Right renal cortex interstitium (tissue), 3 donors: ENCODE data around the gene MACROD2. TPM values are rescaled to one million over a fixed set of nuclear protein-coding genes. Genes with fewer than 3 reads are reported as not detected.
"Not testable (repeated sequence)": the region's sequence is repeated elsewhere in the genome, so short reads cannot be mapped to it uniquely, and the experiment has no call there.

Experiments used
- DNase-seq, 3 donors: peaks; one replicate each; pipeline ENCODE4 v3.0.0-alpha.2; 2013; ENCODE audit warnings: low read depth in 3 of 3, low spot score in 2 of 3
- polyA plus RNA-seq, 3 donors: library from polyadenylated mRNA; unstranded; fragments of 120-200 nt; gene quantifications; one replicate each; pipeline ENCODE4 v1.2.1, GENCODE V29; 2013; ENCODE audit not compliant: insufficient read length in 3 of 3

Gene MACROD2
- polyA plus RNA-seq, 3 donors = 14.4 to 15.6 (median 14.5) TPM

DNA sequence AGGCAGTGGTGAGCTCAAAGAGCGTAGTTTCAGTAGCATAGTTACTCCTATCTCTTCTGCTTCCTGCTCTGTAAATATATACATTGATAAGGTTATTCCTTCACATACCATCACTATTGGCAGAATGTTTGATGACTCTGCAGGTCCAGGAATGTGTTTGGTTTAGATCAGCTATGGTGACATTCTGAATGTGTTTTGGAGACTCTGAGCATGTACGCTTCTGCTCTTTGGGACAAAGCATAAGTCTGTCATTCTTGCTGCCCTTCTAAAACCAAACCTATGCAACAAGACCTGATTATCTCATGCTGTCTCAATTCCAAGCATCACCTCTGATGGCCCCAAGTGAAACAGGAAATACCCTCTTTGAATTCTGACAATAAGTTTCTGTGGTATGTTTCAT, 1503.6 kb downstream of the MACROD2 start:
- DNase-seq = no peak

DNA sequence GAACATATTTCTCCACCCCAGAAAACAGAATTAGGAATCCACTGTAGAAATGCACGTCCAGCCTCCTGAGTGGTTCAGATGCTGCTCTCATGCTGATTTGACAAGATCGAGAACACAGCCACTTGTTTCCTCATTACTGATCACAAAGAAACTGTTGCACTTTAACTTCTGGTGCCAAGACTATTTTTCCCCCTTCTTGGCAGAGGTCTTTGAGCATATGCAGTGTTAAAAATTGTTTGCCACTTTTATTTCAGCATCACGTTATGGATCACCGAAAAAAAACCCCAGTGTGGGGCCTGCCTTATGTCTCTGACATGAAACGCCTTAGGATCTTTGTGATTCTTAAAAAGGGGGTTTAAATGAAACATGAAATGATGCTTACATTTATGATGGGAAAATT, 1511.0 kb downstream of the MACROD2 start:
- no peak for DNase-seq

DNA sequence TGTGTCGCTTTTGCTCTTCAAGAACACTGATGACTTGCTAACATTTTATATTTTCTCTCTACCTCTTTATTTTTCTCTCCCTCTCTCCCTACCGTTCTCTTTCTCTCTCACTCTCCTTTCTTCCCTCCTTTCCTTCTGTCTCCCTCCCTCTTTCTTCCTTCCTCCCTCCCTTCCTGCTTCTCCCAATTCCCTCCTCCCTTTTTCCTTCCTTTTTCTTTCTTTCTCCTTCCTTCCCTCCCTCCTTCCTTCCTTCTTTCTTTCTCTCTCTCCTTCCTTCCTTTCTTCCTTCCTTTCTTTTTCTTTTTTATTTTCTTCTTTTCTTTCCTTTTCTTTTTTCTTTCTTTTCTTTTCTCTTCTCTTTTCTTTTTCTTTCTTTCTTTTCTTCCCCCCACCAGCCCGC, 1511.8 kb downstream of the MACROD2 start:
- DNase-seq = no peak

DNA sequence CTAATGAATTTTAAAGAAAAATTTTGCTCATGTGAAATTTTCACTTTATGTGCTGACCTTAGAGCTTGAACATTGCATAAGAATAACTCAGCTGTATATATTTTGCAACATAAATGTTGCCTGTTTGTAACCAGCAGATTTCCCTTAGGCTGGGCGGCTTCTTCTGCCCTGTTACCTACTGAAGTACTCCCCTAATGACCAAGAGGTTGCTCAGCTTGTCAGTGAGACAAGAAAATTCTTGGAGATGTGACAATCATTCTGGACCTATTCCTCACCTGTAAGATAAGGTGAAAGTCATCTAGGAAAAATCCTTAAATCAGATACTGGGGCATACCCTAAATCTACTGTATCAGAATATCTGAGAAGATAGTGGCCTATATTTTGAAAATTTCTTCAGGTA, 1516.2 kb downstream of the MACROD2 start:
- DNase-seq = no peak

DNA sequence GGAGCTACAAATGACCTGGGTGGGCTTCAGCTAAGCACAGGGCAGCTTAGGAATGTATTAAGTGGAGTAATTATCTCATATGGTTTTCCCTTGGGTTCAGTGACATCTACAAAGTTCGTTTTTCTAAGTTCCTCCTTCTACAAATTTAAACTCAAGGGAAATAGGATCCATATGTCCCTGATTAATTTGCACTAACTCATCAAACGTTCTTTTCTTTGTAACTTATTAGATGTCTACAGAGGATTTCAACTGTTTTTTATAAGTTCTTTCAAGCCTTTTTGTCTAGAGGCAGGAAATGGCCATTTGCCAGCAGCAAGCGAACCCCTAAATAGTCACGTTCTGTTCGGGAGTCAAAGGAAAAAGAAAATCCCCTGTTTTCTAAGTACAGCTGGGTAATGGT, 1517.6 kb downstream of the MACROD2 start:
- DNase-seq = no peak

DNA sequence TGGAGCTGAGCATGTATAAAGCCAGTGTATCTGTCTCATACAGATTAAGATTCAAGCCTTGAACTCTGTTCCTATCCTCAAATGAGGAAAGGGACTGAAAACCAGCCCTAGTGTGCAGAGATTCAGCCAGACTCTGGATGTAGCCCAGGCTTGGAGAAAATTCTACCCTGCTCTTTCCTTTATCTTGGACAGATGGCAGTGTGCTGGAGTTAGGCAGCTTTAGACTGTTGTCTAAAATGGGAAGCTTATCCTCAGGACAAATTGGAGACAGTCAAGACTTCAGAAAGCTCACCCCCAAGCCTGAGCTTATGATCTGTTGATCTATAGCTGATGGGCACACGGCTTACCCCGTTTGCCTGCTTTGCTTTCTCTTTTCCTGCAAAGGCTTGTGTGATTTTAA, 1520.4 kb downstream of the MACROD2 start:
- DNase-seq = no peak

DNA sequence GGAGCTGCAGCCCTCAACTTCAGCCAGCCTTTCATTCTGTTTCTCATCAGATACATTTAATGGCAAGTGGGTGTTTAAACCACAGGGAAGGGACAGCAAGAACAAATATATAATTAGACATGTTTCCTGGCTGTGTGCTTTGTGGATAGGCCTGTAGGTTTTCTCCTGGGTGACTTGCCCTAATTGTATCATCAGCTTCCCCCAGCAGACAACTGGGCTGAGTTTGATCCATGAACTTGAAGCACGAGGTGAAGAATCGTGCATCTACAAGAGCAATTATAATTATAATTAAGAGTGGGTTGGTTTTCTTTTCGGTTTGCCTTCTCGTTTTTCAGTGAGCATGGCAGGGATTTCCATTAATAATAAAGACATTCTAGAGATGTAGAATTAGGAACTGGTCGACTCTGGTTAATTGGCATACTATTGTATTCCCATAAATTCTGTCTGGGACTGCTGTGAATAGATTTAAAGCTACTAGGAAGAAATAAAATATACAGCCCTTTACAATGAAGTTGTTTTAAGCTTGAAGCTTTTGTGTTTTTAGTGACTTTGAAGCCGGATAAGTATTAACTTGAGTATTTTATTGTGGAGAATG, 1525.7 kb downstream of the MACROD2 start:
- DNase-seq = no peak

DNA sequence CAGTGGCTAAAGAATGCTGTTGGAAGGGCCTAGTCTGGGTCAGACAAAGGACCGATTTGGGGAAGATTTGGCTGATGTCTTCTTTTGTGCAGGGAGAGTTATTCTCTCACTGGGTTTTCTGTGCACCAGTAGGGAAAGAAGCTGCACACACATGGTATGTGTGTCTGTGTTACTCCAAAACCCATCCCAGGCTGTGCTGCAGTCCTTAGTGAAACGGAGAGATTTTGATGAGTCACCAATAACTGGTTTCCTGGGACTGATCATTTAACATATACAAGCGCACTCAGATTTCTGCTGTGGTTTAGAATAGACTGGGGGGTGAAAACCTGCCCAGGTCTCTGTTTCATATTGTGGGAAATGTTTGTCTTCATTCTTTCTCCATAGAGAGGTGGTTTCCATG, 1528.1 kb downstream of the MACROD2 start:
- no peak for DNase-seq

DNA sequence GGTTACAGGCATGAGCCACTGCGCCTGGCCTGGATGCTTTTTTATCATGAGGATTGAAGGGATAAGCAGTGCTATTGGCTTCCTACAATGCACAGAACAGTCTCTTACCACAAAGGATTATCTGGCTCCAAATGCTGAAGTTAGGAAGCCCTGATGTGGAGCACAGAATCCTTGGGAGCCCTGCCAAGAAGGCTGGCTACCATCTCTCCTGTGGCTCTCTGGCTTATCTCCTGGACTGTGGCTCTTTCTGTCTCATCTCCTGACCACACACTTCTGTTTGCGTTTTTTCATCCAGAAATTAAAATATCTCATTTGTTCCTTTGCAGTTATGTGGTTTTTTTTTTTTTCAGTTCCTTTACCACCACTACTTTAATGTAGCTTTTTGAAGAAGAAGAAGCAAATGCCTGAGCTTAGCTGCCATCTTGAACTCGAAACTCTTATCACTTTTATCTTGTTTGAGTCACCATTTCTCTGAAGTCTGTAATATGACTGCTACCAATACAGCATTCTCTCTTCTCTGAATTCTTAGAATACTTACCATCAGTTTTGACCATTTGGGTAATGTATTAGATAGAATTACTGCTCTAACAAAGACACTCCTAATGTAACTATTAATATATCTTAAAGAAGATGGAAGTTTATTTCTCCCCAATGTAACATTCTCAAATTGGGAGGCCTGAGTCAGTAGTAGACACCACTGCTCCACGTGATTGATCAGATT, 1533.2 kb downstream of the MACROD2 start:
- DNase-seq = no peak

DNA sequence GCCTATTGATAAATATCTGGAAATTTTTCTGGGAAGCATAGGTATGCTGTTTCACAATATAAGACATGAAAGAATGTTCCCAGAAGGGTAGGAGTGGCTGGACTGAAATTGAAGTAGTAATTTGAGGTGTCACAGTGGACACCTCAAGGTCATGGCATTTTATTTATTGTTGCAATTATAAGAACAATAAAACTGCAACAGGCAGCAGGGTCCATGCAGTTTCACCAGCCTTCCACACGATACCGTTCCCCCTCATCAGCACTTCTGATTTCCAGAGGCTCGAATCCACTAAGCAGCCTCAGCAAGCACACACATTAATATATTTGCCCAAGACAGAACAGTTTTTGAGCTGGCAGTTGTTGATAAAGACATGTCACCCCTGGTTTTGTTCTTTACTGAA, 1540.5 kb downstream of the MACROD2 start:
- DNase-seq = no peak

DNA sequence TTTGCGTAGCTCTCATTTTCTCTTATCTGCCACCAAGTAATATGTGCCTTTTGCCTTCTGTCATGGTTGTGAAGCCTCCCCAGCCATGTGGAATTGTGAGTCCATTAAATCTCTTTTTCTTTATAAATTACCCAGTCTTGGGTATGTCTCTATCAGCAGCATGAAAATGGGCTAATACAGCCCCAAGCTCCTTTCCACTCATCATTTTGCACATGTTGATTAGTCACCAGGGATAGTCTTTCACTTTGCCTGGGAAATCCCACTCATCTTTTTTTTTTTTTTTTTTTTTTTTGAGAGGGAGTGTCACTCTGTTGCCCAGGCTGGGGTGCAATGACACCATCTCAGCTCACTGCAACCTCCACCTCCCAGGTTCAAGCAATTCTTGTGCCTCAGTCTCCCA, 1541.9 kb downstream of the MACROD2 start:
- DNase-seq = not testable (repeated sequence)

DNA sequence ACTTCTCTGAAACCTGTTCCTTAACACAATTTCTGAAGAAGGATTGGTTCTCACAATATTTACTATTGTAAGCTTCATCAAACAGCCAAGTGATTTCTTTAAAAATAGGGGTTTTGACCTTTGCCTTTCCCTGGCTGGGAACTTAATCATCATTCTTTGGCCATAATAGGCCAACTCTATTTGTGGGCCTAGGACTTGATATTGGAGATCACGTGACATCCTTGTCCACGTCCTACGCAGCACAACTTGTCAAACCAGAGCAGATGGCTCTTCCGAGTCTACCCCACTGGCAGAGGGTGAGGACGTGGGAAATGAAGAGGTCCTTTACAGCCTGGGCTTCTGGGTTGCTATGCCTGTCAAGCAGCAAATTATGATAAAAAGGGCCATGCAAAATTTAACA, 1547.3 kb downstream of the MACROD2 start:
- no peak for DNase-seq

DNA sequence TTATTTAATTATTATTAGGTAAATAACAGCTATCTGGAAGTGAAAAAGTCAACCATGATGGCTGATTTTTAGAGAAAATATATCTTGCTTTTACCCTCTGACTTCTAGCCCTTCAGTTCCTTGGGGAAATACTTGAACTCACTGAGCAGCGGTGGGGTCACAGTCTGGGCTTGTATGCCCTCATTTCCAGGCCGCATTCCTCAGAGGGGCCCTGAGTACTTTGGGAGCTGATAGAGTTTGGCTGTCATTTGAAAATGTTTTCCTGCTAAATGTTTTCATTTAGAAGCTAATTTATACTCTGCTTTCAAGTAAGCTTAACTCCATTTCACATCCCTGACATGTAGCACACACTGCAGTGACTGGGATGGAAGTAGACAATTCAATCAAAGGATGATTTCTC, 1549.4 kb downstream of the MACROD2 start:
- peak; percentile 15 to 43 (median 40) for DNase-seq

DNA sequence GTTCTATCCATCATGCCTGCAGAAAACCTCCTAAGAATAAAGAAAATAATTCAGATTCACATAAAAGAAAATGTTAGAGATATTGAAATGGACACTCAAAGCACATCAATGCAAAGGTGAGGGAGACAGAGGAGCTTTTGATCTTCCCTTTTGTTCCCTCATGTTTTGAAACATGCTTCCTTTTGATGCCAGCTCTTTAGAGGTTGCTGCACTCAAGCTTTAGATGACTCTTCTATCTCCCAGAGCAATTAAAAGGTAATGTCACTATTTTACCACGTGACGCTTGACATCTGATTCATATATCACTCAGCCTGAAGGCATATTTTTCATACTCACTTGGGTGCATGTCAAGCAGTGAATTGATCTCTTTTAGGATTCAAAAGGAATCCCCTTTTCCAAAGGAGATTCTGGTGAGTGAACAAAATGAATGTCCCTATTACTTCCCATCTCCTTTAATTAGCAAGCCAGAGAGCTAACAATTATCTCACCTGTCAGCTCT, 1551.3 kb downstream of the MACROD2 start:
- no peak for DNase-seq

DNA sequence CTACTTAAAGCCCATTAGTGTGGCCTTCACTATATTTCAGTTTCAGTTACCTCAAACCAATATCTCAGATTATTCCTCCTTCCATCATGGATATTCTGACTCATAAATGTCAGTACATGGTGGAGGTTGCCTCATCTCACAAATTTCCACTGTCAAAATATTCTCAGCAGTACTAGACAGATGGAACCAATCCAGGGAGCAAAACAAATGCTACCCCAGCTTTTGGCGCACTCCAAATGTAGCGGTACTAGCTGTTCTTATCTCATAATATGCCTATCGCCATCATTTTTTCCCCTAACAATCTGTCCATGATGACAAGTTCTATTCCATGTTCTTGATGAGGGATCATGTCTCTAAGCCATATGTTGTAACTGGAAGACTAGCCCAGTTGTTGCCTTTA, 1551.8 kb downstream of the MACROD2 start:
- no peak for DNase-seq

DNA sequence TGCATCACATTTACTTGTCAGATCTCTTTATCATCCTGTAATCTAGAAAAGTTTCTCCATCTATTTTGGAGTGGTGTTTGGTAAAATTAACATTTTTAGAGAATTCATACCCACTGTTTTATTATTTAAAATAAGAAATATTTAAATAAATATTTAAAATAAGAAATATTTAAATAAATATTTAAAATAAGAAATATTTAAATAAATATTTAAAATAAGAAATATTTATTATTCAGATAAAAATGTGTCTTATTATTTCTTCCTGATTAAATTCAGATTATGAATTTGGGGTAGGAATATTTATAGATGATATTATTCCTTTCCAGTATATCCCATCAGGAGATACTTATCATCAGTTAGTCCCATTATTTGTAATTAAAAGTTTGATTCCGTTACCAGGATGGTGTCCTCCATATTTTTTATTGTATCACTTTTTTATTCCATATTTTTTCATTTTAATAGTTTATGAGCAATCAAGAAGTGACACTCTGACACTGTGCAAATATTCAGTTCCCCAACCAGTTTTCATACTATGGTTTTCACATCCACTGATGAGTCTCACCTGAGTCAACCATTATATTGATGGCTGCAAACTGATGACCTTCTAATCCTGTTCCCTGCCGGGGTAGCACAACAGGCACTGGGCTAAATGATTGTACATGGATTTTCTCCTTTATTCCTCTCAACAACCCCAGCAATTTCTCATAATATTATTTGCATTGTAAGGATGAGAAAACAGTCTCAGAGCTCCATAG, 1555.0 kb downstream of the MACROD2 start:
- no peak for DNase-seq

DNA sequence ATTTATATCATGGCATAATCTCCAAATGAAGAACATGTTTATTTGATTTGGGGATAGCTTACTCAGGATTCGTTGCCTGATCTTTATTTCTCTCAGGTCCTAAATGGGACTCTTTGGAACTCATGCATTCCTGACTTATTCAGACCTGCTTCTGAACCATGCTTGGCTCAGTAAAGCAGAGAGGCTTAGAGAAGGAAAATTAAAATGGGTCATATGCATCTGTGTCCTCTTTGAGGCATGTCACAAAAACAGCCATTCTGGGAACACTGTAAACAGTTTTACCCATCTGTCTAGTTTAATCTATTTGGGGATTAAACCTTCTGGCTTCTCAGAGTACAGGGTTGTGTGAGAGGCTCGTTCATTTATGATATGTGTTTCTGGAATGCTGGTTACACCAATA, 1560.6 kb downstream of the MACROD2 start:
- no peak for DNase-seq

DNA sequence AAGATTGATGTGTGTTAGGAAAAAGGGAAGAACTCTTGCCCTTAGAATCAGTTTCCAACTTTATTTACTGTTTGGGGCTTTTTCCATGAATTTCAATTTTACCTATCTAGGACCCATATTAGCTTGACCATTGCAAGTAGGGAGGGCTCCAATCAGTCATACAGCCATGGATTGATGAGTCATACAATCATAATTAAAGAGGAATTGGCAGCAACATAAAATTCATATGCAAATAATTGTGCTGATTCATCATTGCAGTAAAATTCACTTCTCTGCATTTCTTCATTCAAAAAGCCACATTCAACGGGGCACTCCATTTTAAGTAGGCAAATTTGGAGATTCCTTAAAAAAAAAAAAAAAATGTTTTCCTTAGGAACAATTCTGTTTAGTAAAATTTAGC, 1561.6 kb downstream of the MACROD2 start:
- DNase-seq = no peak

DNA sequence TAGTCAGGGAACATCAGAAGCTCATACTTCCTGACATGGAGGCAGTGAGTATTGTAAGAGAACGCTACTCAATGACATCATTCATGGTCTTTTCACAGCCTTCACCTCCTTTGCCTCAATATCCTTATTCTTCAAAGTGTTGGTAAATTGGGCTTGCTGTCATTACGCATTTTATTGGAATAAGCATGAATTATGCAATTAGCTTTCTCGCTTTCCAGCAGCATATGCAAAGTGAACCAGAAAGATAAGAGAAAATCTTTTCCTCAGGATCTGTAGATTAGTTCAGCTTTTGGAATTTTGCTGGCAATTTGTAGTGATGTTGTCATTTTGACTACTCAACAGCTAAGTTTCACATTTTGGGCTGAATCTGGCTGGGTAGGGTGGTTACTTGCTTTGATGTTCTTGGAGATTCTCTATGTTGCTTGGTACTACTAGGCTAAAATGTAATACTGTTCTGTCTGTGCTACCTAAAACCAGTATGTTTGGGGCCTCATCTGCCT, 1565.8 kb downstream of the MACROD2 start:
- no peak for DNase-seq

DNA sequence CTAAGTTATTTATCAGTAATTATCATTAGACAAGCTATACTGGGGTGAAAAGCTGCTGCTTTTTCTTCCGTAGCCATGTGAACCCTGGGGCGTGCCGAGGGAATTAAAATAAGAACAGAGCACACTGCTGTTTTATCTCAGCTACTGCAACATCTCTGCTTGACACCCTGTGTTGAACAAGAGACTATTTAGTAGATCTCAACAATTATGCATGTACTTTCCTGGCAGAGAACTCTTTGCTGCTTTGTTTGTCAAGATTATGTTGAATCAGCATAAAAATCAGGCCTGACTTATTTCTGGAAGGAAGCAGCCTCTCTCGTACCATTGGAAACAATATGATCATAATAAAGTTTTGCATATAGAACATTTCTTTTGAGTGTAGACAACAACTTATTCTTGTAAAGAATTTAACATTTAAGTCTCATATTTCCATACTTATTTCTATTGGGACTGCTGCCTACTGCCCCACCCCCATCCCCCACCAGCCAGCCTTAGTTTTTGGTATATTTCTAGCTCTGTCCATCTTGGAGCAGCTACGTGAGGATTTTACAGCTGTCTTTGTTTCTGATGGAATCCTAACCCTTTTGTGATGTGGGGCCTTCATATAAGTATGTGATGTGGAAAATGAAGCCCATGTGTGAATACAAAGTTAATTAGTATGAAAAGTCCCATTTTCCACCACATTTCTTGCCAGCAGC, 1566.5 kb downstream of the MACROD2 start:
- no peak for DNase-seq

DNA sequence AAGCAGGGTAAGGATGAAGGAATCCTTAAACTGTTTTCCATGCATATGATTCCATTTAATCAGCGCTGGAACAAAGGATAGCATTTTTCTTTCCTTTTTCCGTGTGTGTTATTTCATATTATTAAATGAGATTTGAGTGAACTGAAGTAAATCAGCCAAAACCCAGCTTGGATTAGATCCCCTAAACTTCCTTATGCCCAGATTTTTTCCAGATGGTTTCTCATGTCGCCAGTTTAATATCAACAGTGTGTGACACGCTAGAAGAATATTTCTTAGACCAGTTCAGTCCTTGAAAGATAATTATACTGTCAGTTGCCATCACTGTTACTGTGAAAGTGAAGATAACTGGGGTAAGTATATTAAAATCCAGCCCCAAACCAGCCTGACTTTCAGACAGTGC, 1568.5 kb downstream of the MACROD2 start:
- DNase-seq = no peak
